Activated effector memory CD4-positive, alpha-beta T cell treated with Interleukin-2 at 50 U/mL for 16 hours (primary cell): Measurements from ENCODE around the gene PAIP1.
"Not testable (repeated sequence)": the region's sequence is repeated elsewhere in the genome, so short reads cannot be mapped to it uniquely, and the experiment has no call there.

ENCODE experiments used
- DNase-seq: peaks from one replicate; pipeline ENCODE4 v3.0.0-alpha.2; 2020

The PAIP1 gene, protein sequence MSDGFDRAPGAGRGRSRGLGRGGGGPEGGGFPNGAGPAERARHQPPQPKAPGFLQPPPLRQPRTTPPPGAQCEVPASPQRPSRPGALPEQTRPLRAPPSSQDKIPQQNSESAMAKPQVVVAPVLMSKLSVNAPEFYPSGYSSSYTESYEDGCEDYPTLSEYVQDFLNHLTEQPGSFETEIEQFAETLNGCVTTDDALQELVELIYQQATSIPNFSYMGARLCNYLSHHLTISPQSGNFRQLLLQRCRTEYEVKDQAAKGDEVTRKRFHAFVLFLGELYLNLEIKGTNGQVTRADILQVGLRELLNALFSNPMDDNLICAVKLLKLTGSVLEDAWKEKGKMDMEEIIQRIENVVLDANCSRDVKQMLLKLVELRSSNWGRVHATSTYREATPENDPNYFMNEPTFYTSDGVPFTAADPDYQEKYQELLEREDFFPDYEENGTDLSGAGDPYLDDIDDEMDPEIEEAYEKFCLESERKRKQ

DNA sequence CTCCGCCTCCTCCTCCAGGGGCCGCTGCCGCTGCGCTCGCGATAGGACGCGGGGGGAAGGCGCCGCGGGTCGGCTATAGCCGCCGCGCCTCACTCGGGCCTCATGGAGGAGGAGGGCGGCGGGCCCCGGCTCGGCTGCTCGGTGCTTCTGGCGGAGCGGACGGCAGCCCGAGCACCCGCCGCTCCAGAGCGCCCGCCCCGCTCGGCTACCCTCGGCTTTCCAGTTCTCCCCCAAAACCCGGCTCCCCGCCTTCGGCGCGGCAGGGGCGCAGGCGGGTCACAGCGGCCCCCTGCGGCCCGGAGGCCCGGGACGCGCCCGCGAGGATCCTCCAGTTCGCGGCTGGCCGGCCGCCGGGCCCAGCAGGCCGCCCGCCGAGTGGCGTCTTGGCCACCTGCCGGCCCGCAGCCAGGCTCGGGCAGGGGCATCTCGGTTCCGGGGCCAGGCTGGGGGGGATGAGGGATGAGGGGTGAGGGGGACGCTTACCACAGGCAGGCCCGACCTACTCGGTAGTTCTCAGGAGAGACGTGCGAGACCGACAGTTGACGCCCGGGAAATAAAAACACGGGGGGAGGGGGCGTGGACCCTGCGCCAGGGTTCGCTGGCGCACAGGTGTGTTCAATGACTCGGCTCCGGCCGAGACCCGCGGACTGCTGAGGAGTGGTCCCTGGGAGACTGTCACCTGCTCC lies at the start of gene PAIP1:
Gene PAIP1 (minus strand): TSS at position 221 of the 686 bp plus-strand sequence. CDS start 231 bp downstream, outside the sequence.
- peak; percentile 77 for DNase-seq

DNA sequence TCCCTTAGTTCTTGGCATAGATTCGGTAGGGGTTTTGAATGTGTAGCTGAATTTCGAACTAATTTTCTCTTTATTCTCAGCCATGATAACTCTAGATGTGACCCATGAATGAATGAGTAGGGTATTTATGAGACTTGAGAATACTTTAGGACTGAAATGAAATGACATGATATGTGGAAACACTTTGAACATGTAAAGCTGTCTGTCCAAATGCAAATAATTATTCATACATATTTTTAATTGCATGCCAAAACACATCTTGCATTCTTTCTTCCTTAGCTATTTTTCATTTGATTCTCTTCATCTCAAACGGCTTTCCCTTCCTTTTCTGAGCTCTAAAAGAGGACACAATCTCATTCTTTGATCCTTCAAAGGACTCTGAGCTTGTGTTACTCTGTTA lies 49.5 kb upstream of the PAIP1 start:
- DNase-seq: no peak

DNA sequence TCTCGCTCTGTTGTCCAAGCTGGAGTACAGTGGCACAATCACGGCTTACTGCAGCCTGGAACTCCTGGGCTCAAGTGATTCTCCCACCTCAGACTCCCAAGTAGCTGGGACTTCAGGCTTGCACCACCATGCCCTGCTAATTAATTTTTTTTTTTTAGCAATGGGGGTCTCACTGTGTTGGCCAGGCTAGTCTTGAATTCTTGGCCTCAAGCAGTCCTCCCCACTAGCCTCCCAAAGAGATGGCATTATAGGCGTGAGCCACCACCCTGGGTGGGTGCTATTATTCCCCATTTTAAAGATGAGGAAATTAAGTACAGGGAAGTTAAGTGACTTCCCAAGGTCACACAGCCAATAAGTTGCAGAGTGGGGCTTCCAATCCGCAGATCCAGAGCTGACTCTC lies 47.8 kb upstream of the PAIP1 start:
- DNase-seq: no peak

DNA sequence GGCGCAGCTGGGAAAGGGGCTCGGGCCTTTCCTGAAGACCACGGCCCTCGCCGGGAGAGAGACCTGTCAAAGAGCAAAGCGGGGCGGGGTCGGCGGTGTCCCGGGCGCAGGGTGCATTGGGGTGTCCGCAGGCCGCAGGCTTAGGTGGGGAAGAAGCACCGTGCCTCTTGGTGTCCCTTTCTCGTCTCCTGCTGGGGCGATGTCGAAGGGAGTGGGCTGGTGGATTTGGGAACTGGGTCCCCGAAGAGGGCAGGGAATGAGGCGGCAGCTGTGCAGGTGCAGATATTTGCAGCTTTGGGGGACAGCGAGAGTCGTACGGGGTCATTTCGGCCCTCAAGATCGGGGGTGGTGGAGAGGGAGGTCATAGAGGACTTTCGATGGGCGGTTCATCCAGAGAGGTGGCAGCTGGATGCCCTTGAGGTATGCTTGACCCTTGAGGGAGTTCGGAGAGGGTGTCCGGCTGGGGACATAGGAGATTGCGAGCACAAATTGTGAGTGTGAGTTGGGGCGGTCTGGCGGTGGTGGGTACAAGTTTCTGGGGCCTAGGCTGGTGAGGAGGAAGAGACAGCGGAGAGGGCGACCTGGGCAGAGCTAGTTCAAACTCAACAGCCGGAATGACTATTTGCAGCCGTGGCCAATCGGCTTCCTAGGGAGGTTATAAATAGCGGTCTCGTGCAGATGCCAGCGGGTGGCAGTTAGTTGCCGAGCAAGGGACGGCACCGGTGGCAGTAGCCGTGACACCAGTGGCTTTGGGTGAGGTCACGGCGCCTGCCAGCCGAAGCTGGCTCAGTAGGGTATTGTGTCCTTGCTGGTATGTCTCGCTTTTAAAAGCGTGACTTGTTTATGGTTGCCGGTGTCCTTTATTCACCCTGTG lies 46.7 kb upstream of the PAIP1 start:
- peak; percentile 61 for DNase-seq

DNA sequence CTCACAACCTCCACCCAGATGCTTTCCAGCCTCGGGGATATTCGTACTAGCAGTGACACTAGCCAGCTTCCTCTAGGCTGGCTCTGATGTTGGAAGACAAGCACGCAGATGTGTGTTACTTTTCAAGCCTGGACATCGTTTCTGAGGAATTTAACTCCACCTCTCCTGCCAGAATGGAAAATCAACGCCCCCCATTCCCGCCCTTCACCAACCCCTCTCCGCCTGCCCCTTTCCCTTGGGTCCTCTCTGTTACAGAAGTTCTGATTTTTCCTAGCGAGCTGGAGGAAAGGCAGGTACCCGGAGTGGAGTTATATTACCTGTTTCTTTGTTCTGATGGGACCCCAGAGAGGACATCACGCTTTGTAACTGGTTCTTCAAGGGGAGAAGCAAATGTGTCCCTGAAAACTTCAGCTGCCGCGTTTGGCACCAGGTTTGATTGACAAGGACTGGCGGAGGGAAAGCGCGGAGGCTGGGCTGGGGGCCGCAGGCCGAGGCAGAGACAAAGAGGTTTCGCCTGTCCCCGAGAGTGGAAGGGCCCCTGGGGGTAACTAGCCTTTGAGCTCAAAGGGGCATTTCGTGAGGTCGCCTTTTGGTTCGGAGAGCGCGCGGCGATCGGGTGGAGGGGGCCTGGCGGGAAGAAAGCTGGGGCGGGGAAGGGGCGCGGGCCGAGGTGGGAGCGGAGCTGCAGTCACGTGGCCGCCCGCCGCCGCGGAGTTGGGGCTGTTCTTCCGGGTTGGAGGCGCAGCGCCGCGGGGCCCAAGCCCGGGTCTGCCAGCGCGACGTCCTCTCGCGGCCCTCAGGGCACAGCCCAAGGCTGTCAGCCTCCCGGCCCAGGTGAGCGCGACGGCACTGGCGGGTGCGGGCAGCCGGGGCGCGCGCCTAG lies 45.8 kb upstream of the PAIP1 start, which contains the start of gene NNT:
Gene NNT (plus strand): TSS at position 720 of the 883 bp plus-strand sequence. CDS start 6,016 bp downstream, outside the sequence.
- peak; percentile 70 for DNase-seq

DNA sequence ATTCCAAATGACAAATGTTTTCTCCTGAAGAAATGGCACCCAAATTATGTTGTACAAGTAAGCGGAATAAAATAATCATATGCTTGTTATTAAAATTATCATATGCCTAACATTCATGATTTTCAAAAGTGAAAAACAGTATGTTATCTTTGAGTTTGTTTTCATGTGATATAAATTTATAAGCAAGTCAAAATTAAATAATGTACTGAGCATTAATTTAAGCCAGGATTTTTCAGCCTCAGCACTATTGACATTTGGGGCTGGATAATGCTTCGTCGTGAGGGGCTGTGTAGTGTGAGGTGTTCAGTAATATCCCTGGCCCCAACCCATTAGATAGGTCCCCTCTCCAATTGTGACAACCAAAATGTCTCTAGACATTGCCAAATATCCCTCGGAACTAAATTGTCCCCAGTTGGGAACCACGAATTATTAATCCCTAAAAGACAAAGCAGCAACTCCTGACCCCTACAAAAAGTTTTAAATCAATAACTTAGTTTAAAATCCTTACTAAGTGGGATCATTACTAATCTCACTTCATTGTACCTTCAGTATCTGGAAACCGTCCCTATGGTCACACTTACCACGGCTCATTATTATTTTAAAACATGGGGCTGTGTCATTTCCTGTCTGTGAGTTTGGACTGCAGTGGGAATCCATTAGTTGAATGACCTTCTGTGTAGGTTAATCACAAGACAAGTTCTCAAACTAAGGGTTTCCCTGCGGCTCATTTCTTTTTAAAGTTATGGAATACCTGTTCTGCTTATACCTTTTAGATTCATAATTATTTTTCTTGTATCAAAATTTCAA lies 44.8 kb upstream of the PAIP1 start:
- no peak for DNase-seq

DNA sequence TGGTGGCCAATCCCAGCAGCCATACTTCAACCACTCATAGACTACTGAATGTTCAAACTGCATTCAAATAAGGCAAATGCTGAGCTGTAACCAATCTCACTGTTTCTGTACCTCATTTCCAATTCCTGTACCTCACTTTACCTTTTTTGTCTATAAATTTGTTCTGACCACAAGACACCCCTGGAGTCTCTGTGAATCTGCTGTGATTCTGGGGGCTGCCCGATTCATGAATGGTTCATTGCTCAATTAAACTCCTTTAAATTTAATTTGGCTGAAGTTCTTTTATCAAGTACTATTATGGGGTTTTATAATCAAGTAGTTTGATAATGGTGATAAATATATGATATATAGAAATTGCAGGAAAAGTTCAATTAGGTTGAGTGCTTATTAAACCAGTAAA lies 42.0 kb upstream of the PAIP1 start:
- DNase-seq: not testable (repeated sequence)

DNA sequence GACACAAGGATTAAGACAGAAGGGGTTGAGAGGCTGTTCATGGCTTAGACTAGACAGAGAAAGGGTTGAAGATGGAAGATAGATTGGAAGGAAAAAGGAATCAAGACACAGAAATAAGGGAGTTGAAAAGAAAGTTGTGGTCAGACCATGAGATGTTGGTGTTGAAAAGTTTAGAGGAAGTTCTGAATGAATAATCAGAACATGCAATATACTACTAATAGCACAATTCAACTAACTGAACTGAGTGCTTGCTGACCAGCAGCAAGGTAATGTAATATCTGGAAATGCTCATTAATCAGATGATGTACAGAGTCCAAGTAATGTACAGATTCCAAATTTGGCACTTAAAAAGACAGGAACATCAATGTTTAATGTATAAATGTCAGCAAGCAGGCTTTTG lies 35.5 kb upstream of the PAIP1 start:
- DNase-seq: no peak

DNA sequence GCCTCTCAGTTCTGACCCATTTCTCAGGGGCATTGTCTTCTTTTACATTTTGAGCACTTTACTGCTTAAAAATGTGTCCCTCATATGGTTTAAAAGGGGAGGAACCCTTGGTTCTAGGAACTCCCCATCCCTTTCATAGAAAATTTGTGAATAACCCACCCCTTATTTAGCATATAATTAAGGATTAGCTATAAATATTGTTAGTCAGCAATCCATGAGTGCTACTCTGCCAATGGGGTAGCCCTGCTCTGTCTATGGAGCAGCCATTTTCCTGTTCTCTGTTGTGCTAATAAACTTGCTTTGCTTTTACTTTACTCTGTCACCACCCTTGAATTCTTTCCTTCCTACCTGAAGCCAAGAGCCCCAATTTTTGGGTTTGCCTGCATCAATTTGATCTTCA lies 33.8 kb upstream of the PAIP1 start:
- no peak for DNase-seq

DNA sequence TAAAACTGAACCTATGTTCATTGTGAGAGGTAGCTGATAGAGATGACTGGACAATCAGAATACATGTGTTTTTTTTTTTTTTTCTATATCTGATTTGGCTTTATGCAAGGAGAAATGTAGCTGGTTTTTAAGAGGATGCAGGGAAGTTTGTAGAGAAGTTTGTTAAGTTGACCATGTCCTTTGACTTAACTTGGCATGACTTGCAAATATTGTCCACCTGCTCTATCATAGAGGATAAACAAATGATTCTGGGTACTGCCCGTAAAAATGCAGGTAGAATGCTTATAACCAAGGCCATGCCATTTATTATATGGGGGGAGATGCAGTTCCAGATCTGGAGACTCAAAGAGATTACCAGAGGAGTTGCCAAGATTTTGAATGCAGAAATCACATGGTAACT lies 32.4 kb upstream of the PAIP1 start:
- DNase-seq: no peak

DNA sequence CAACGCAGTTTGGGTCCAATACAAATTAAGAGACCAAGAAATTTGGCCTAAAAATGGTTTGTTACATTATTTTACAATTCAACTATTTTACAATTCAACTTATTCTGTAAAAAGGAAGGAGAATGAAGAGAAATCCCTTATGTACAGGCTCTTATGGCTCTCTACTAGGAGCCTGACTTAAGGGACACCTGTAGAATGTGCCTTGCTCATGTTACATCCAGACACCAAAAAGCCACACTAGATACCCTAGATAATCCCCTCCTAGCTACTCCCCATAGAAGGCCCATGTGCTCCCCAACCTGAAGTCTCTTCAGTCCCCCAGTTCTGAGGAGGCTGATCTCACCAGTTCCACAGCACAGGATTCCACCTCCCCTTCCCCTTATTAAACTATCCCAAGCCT lies 32.0 kb upstream of the PAIP1 start:
- no peak for DNase-seq

DNA sequence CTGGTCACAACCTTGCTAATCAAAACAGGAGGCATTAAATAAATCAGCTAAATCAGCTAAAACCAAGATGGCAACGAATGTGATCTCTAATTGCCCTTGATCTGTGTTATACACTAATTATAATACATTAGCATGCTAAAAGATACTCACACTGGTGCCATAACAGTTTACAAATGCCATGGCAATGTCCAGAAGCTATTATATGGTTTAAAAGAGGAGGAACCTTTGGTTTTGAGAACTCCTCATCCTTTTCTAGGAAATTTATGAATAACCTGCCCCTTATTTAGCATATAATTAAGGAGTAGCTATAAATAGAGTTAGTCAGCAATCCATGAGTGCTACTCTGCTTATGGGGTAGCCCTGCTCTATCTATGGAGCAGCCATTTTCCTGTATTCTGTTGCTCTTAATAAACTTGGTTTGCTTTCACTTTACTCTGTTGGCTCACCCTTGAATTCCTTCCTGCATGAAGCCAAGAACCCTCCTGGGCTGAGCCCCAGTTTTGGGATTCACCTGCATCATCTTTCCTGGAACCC lies 27.4 kb upstream of the PAIP1 start:
- DNase-seq: no peak

DNA sequence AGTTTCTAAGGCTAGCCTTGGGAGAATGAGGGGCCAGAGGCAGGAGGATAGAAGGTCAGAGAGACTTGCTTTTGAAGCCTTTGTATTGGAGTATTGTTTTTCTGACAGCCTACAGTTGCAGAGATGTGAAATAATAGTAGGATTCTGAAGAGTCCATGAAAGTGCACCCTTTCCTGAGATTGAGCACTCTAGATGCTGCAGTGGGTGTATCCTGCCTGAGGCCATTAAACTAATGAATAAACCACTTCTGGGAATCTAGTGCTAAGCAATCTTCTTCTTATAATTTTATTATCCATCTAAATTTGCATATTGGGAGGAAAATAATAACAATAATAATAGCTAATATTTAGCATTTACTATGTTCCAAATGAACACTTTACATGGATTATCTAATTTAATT lies 26.8 kb upstream of the PAIP1 start:
- no peak for DNase-seq

DNA sequence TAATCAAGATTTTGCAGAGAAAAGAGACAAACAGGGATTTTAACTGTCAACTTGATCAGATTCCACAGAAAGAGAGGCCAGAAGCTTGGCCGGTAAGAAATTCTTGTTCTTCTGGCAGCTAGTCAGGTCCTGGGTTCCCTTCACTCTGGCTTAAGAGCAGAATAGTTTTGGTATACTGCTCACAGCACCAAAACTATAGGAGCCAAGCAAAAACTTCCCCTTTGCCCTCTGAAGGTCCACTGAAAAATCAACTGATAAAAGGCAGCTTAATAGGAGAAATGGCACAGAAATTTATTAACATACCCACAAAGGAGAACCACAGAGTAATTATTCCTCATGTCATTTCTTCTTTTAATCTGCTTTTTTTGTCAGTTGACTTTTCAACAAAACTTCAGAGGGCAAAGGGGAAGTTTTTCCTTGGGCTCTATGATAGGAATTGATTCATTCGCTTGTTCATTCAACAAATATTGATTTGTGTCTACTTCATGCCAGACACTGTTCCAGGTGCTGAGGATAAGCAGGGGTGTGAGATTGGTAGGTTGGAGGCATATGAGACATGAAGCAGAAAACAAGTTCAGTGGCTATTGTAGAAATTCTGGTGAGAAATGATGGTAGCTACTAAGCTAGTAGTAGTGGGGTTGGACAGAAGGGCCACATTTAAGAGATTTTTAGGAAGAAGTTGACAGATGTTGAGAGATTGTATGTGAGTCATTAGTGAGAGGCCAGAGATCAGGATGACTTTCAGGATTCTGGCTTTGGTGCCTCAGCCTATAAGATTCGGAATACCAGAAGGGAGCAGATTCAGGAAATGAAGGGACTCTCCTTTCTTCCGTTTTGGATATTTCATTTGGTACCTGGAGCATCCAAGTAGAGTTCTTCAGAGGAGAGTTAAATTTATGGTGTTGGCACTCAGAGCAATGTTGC lies 25.5 kb upstream of the PAIP1 start:
- DNase-seq: no peak

DNA sequence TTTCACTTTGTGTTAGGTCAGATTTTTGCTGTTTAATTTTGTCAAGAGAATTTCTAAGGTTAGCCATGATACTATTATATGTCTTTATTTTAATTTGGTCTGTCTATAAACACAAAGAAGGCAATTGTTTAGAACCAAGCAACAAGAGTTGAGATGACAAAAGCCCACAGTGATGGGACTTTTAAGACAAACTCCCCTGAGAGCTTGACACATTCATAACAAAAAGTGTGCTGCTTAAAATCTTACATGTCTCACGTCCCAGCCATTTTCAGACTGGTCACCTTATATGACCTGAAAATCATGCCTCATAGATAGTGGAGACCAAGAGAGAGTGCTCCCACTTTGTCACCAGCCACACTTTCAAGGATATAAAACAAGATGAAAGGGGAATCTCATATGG lies 24.5 kb upstream of the PAIP1 start:
- no peak for DNase-seq

DNA sequence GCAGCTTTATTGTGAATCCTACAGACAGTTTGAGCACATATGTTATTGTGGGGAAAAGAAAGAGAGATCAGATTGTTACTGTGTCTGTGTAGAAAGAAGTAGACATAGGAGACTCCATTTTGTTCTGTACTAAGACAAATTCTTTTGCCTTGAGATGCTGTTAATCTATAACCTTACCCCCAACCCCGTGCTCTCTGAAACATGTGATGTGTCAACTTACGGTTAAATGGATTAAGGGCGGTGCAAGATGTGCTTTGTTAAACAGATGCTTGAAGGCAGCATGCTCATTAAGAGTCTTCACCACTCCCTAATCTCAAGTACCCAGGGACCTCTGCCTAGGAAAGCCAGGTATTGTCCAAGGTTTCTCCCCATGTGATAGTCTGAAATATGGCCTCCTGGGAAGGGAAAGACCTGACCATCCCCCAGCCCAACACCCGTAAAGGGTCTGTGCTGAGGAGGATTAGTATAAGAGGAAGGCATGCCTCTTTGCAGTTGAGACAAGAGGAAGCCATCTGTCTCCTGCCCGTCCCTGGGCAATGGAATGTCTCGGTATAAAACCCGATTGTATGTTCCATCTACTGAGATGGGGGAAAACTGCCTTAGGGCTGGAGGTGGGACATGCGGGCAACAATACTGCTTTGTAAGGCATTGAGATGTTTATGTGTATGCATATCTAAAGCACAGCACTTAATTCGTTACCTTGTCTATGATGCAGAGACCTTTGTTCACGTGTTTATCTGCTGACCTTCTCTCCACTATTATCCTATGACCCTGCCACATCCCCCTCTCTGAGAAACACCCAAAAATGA lies 23.7 kb upstream of the PAIP1 start:
- DNase-seq: not testable (repeated sequence)

DNA sequence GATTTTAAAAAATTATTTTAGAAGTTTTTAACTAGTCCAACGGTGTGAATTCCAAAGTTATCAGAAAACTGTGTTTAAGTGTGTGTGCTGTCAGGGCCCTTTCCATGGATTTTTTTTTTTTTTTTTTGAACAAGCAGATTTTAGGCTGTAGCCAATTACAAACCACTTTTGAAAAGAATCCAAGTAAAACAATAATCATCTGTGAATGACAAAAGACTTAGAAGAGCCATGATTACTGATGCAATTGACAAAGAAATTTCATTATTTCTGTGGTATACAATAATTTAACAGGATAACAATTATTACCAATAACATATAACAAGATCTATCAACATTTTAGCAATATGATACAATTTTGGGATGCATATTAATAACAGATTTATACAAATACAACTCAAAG lies 16.2 kb upstream of the PAIP1 start:
- DNase-seq: no peak

DNA sequence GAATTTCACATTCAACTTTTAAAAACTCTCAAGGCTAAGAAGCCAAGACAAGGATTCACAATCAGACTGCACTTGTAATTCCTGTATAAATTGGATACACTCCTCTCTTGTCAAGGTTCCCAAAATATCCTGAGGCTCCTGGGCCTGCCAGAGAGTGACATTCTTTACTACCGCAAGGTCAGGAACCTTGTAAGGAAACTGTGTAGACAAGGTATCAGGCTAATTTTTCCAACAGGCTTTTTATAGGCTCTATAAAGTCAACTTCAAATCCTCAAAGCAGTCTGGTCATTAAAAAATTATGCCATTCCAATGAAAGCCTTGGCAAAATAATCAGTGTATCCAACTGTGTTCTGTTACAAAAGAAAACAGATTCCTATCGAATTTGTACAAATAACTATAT lies 15.5 kb upstream of the PAIP1 start:
- DNase-seq: no peak

DNA sequence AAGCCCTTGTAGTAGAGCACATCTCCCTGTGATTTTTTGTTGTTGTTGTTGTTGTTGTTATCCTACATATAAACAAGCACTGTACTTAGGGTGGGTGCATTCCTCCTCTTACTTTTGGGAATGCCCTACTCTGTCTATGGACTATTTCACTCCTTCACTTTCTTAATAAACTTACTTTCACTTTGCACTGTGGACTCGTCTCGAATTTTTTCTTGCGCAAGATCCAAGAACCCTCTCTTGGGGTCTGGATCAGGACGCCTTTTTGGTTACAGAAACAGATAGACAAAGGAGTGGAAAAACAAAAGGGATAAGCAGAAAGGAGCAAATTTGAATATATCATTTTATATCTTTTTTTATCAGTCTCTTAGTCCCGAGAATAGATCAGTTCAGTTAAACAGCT lies 14.4 kb upstream of the PAIP1 start:
- no peak for DNase-seq
